HFFc6 (cell line): Measurements from ENCODE around the gene SFRP4. TPM values are rescaled to one million over a fixed set of nuclear protein-coding genes. Genes with fewer than 3 reads are reported as not detected.
A peak's percentile ranks its signal among the peaks of the same experiment; 100 is the strongest.

Source experiments
- DNase-seq: peaks from one replicate; pipeline ENCODE4 v3.0.0-alpha.2; 2018
- H3K27ac Mint-ChIP-seq: 2 replicates; pipeline ENCODE4 v1.8.0; 2020; ENCODE audit warnings: mild to moderate bottlenecking, mixed read lengths
- H3K27me3 Mint-ChIP-seq: 2 replicates; pipeline ENCODE4 v1.8.0; 2021; ENCODE audit warnings: mild to moderate bottlenecking, moderate library complexity, mixed read lengths; ENCODE audit not compliant: insufficient read depth
- H3K36me3 Mint-ChIP-seq: 2 replicates; pipeline ENCODE4 v1.8.0; 2021; ENCODE audit warnings: low read depth, mixed read lengths
- H3K4me1 Mint-ChIP-seq: 2 replicates; pipeline ENCODE4 v1.8.0; 2020; ENCODE audit warnings: low read depth, mixed read lengths
- H3K4me3 Mint-ChIP-seq: 2 replicates; pipeline ENCODE4 v1.8.0; 2020; ENCODE audit warnings: mild to moderate bottlenecking, moderate library complexity, mixed read lengths
- H3K9me3 Mint-ChIP-seq: 2 replicates; pipeline ENCODE4 v1.8.0; 2020; ENCODE audit warnings: mild to moderate bottlenecking, mixed read lengths
- CTCF ChIP-seq: fragments of 200-600 bp; sonication (generic); IDR thresholded peaks from 2 replicates; pipeline ENCODE4 v1.5.0; 2021; ENCODE audit warnings: antibody characterized with exemption, mild to moderate bottlenecking
- long read RNA-seq: library from polyadenylated mRNA; unstranded; transcript quantifications from one replicate; pipeline ENCODE4 v2.0.0, GENCODE V29; 2019
- total RNA-seq, 6 experiments: library from RNA; stranded (reverse); fragmentation: NEBNext Ultra II Directional; extraction: Animal tissue kit (Norgen Biotek cat#: 25700); gene quantifications; 2 replicates in 1 of 6; 3 replicates in 5 of 6; pipeline ENCODE4 v1.2.3, GENCODE V29; 2021

The SFRP4 gene
- total RNA-seq: not detected
- long read RNA-seq: 0 reads

GRCh38 chr7:37916673-37917660 is at the start of gene SFRP4:
TSS of gene SFRP4 (minus strand) at chr7:37916817. CDS start at chr7:37916537, 280 bp downstream.
- no peak within 1 kb of the TSS for H3K4me3 Mint-ChIP-seq
- peaks cover 5% of the 10 kb centered on the region; the same call in 1 of the 2 replicates for H3K27me3 Mint-ChIP-seq
- no peaks in the 10 kb centered on the region for H3K4me1 Mint-ChIP-seq
- no peak for DNase-seq
- TF ChIP-seq CTCF: peak; percentile 41; the same call in 1 of the 2 replicates
- H3K9me3 Mint-ChIP-seq: peaks cover 34% of the 10 kb centered on the region
- H3K27ac Mint-ChIP-seq: no peak within 1 kb of the TSS
- H3K36me3 Mint-ChIP-seq: no peaks in the 10 kb centered on the region

DNA sequence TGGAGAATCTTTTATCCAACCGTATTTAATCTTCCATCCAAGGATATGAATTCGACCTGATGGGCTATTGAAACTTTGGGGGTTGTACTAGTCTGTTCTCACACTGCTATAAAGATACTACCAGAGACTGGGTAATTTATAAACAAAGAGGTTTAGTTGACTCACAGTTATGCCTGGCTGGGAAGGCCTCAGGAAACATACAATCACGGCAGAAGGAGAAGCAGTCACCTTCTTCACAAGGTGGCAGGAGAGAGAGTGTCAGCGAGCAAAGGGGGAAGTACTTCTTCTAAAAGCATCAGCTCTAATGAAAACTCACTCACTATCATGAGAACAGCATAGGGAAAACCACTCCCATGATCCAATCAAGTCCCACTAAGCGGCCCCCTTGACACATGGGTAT is 47.6 kb upstream of the SFRP4 start:
- no peaks in the 10 kb centered on the region for H3K4me1 Mint-ChIP-seq
- no peak for DNase-seq
- 0 out of 2 replicates have a peak, but pooled peaks cover 6% of the 10 kb centered on the region for H3K36me3 Mint-ChIP-seq
- no peak overlapping the region for H3K4me3 Mint-ChIP-seq
- H3K9me3 Mint-ChIP-seq: peaks cover 47% of the 10 kb centered on the region
- H3K27me3 Mint-ChIP-seq: no peaks in the 10 kb centered on the region
- H3K27ac Mint-ChIP-seq: no peak overlapping the region
- no peak for TF ChIP-seq CTCF

DNA sequence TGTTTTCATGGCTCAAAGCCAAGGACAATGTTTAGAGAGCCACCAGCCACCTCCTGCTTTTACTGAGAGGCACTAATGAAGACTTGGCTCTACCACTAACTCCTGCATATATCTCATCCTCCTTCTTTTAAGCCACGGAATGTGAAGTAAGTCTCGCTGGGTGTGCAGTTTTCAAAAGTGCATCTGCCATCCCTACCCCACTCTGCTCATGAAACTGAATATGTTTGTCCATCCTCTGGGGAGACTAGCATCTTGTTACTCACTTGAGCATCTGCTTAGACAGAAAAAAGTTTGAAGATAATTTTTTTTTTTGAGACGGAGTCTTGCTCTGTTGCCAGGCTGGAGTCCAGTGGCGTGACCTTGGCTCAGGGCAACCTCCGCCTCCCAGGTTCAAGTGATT is 44.6 kb upstream of the SFRP4 start:
- Mint-ChIP-seq H3K4me3 (no peak overlapping the region), H3K4me1 (no peaks in the 10 kb centered on the region), H3K36me3 (no peaks in the 10 kb centered on the region), H3K27me3 (no peaks in the 10 kb centered on the region), H3K27ac (no peak overlapping the region), H3K9me3 (peaks cover 54% of the 10 kb centered on the region)
- DNase-seq: no peak
- TF ChIP-seq CTCF: no peak

DNA sequence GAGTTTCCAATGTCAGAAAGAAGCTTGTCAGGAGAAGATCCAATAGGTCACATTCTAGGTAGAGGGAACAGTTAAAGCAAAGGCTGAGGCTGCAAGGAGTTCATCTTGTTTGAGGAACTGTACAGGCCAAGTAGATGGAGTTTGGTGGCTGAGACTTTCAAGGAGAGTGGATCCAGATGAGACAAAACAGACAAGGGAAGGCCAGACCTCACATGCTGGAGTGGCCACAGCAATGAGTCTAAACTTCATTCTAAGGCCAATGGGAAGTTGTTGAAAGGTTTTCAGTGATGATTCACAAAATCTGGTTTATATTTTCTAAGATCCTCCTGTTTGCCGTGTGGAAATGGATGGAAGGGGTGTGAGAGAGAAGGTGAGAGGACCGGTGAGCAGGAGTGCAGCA is 43.9 kb upstream of the SFRP4 start:
- no peak for DNase-seq
- Mint-ChIP-seq H3K4me1 (no peaks in the 10 kb centered on the region), H3K36me3 (no peaks in the 10 kb centered on the region), H3K27ac (no peak overlapping the region), H3K9me3 (peaks cover 57% of the 10 kb centered on the region), H3K27me3 (no peaks in the 10 kb centered on the region), H3K4me3 (no peak overlapping the region)
- no peak for TF ChIP-seq CTCF

GRCh38 chr7:37957221-37957970 is 40.8 kb upstream of the SFRP4 start:
- no peaks in the 10 kb centered on the region for H3K4me1 Mint-ChIP-seq
- H3K27ac Mint-ChIP-seq: no peak overlapping the region
- no peaks in the 10 kb centered on the region for H3K36me3 Mint-ChIP-seq
- no peak overlapping the region for H3K4me3 Mint-ChIP-seq
- DNase-seq: no peak
- no peak for TF ChIP-seq CTCF
- H3K27me3 Mint-ChIP-seq: no peaks in the 10 kb centered on the region; the same call in none of the 2 replicates
- peaks cover 44% of the 10 kb centered on the region for H3K9me3 Mint-ChIP-seq
